Tibial artery (tissue), 4 donors: ENCODE results near the gene TRIM56.
"Not testable (repeated sequence)": the region's sequence is repeated elsewhere in the genome, so short reads cannot be mapped to it uniquely, and the experiment has no call there.

Experiments used
- DNase-seq, 2 donors: peaks; one replicate each; pipeline ENCODE4 v3.0.0-alpha.2; 2019
- H3K27ac ChIP-seq, 2 donors: fragments of 200-600 bp; sonication (generic) in 1 of 2; 1 replicate in 1 of 2; 2 replicates in 1 of 2; pipeline ENCODE4 v1.5.1; 2018 to 2019; ENCODE audit warnings: mild to moderate bottlenecking in 1 of 2
- H3K27me3 ChIP-seq, 2 donors: fragments of 200-600 bp; sonication (generic) in 1 of 2; one replicate each; pipeline versions ENCODE4 v1.5.1 to v1.6.0; 2016 to 2019
- H3K36me3 ChIP-seq, 3 donors: fragments of 200-600 bp; sonication (generic) in 2 of 3; one replicate each; pipeline ENCODE4 v1.5.1; 2016 to 2019; ENCODE audit warnings: mild to moderate bottlenecking in 2 of 3
- H3K4me1 ChIP-seq, 4 donors: fragments of 200-600 bp; sonication (generic) in 2 of 4; 1 replicate in 3 of 4; 2 replicates in 1 of 4; pipeline ENCODE4 v1.5.1; 2016 to 2019
- H3K4me3 ChIP-seq, 2 donors: fragments of 200-600 bp; sonication (generic) in 1 of 2; 1 replicate in 1 of 2; 2 replicates in 1 of 2; pipeline ENCODE4 v1.5.1; 2018 to 2019; ENCODE audit warnings: mild to moderate bottlenecking in 2 of 2
- H3K9me3 ChIP-seq, 3 donors: fragments of 200-600 bp; sonication (generic) in 1 of 3; one replicate each; pipeline ENCODE4 v1.5.1; 2016 to 2019
- intact Hi-C: fragments of 100-400 bp; cut with DNase I; formaldehyde crosslinking; loops from one replicate; pipeline ENCODE4 v1.15.0; 2023; ENCODE audit warnings: low total_unique reads
- TF ChIP-seq, protein P1 (sequence below), 2 experiments: fragments of 200-600 bp in 1 of 2; fragments of 450-650 bp in 1 of 2; IDR thresholded peaks; one replicate each; pipeline ENCODE4 v1.5.1; 2017 to 2019; ENCODE audit warnings: antibody characterized with exemption in 2 of 2, mild to moderate bottlenecking in 1 of 2, moderate library complexity in 1 of 2

Gene TRIM56

DNA sequence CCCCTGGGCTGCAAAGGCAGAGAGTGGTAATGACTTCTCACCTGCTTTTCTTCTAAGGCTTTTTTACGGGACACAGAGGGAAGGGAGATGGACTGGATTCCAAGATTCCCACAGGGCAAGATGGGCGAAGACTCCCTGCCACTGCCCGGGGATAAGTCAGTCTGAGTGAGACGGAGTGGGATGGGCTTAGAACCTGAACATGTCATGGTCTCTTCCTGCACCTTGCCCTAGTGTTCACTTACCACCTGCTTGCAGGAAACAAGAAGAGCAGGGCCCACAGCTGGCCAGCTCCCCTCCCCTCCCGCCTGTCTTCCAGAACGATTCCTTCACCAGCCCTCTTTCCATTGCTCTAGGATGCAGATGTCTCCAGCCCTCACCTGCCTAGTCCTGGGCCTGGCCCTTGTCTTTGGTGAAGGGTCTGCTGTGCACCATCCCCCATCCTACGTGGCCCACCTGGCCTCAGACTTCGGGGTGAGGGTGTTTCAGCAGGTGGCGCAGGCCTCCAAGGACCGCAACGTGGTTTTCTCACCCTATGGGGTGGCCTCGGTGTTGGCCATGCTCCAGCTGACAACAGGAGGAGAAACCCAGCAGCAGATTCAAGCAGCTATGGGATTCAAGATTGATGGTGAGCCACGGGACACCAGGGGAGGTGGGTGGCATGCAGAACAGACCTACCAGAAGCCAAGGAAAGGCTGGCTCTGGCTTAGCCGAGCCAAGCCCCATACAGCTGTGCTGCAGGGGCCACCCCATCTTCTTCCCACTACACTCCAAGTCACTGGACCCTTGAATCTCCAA is 43.0 kb downstream of the TRIM56 start:
- H3K9me3 ChIP-seq = no peaks in the 10 kb centered on the region
- H3K27me3 ChIP-seq = no peaks in the 10 kb centered on the region
- intact Hi-C loops = no loop called here
- DNase-seq = no peak
- H3K36me3 ChIP-seq = peaks cover 13 to 28% (median 19%) of the 10 kb centered on the region in 3 donors
- TF ChIP-seq, protein P1, sequence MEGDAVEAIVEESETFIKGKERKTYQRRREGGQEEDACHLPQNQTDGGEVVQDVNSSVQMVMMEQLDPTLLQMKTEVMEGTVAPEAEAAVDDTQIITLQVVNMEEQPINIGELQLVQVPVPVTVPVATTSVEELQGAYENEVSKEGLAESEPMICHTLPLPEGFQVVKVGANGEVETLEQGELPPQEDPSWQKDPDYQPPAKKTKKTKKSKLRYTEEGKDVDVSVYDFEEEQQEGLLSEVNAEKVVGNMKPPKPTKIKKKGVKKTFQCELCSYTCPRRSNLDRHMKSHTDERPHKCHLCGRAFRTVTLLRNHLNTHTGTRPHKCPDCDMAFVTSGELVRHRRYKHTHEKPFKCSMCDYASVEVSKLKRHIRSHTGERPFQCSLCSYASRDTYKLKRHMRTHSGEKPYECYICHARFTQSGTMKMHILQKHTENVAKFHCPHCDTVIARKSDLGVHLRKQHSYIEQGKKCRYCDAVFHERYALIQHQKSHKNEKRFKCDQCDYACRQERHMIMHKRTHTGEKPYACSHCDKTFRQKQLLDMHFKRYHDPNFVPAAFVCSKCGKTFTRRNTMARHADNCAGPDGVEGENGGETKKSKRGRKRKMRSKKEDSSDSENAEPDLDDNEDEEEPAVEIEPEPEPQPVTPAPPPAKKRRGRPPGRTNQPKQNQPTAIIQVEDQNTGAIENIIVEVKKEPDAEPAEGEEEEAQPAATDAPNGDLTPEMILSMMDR (IDR thresholded peaks at IDR 0.05) = no peak
- peaks cover 5 to 89% (median 47%) of the 10 kb centered on the region in 4 donors for H3K4me1 ChIP-seq
- peak overlapping the region; percentile 48 to 63 for H3K4me3 ChIP-seq
- peak overlapping the region; percentile 89 to 98 for H3K27ac ChIP-seq

DNA sequence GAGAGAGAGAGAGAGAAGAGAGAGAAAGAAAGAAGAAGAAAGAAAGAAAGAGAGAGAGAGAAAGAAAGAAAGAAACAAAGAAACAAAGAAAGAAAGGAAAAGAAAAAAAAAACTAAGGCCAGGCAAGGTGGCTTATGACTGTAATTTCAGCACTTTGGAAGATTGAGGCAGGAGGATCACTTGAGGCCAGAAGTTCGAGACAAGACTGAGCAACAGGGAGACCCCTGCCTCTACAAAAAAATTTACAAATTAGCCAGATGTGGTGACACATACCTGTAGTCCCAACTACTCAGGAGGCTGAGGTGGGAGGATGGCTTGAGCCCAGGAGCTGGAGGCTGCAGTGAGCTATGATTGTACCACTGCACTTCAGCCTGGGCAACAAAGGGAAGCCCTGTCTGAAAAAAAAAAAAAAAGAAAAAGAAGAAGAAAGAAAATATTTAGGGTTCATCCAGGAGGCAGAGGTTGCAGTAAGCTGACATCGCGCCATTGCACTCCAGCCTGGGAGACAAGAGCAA is 44.4 kb downstream of the TRIM56 start:
- intact Hi-C loops = no loop called here

DNA sequence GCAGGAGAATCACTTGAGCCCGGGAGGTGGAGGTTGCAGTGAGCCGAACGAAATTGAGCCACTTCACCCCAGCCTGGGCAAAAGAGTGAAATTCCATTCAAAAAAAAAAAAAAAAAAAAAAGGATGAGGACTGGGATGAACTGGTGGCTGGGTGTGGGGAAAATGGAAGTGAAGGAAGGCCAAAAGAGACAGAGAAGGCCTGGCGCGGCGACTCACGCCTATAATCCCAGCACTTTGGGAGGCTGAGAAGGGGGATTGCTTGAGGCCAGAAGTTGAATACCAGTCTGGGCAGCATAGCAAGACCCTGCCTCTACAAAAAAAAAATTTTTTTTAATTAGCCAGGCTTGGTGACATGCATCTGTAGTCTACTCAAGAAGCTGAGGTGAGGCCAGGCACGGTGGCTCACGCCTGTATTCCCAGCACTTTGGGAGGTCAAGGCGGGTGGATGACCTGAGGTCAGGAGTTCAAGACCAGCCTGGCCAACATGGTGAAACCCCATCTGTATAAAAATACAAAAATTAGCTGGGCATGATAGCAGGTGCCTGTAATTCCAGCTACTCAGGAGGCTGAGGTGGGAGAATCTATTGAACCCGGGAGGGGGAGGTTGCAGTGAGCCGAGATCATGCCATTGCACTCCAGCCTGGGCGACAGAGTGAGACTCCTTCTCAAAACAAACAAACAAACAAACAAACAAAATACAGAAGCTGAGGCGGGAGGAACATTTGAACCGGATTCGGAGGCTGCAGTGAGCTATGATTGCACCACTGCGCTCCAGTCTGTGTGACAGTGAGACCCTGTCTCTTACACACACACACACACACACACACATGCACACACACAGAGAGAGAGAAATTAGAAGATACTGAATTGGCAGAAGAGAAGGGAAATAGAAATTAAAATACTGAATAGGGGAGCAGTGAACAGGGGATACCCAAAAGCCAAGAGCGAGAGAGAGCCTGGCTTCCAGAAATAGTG is 47.6 kb downstream of the TRIM56 start:
- H3K9me3 ChIP-seq, intact Hi-C loops, H3K27me3 ChIP-seq, DNase-seq: not testable (repeated sequence)
- peak overlapping the region; percentile 12 to 98 for H3K27ac ChIP-seq
- H3K36me3 ChIP-seq = peaks cover 41 to 59% (median 58%) of the 10 kb centered on the region in 3 donors
- H3K4me1 ChIP-seq = peaks cover 0 to 67% (median 15%) of the 10 kb centered on the region in 4 donors
- peak overlapping the region in 1 of 2 donors; percentile 63 for H3K4me3 ChIP-seq

More for the DNA sequence above, 44.4 kb downstream of the TRIM56 start:
- DNase-seq = no peak
- Histone ChIP-seq H3K36me3 (peaks cover 22 to 41% (median 33%) of the 10 kb centered on the region in 3 donors), H3K27me3 (no peaks in the 10 kb centered on the region), H3K27ac (peak overlapping the region; percentile 89 to 98), H3K4me1 (peaks cover 5 to 85% (median 38%) of the 10 kb centered on the region in 4 donors), H3K9me3 (no peaks in the 10 kb centered on the region), H3K4me3 (peak overlapping the region; percentile 48 to 63)
- TF ChIP-seq, protein P1 (IDR thresholded peaks at IDR 0.05) = no peak

DNA sequence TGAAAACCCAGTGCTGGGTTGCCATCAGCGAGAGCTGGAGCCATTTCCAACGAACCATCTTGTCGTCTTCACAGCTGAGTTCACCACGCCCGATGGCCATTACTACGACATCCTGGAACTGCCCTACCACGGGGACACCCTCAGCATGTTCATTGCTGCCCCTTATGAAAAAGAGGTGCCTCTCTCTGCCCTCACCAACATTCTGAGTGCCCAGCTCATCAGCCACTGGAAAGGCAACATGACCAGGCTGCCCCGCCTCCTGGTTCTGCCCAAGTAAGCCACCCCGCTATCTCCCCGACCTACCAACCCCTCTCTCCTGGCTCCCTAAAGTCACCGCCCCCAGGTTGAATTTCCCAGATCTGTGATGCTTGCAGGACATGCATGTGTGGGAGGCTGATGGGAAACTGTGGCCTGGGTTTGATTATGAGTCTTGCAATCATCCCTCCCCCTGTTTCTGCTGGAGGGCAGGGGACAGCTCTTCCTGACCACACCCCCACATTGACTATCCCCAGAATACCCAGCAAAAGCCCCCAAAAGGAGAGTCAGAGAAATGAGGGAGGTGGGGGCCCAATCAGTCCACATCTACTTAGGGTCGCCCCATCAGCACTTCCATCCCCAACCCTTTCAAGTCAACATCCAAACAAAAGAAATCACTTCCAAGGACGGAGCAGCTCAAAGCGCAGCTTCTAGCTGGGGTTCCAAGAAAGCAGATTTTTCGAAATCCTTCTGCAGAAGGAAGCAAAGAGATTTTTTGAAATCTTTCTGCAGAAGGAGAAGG is 48.5 kb downstream of the TRIM56 start:
- peak overlapping the region; percentile 12 to 98 for H3K27ac ChIP-seq

DNA sequence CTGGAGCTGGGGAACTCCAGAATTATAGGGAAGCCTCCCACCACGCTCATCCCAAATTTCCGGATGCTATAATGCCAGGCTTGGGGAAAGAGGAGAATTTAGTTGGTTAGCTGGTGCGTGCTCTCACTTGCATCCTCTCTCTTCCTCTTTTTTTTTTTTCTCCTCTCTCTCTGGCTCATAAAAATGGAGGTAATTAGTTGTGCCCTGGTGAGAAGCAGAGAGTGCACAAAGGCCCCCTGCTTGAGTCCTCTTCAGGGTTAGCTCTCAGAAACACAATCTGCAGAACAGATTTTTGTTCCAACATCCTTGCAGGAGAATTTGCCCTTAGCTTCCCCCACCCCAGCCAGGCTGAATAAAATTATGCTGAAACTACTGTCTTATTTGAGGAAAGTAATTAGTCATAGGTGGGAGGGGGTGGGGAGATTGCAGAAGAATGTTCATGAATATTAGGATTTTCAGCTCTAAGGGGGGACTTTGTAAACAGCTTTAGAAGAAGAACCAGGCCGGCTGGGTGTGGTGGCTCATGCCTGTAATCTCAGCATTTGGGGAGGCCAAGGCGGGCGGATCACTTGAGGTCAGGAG is 49.2 kb downstream of the TRIM56 start:
- Histone ChIP-seq H3K27me3 (no peaks in the 10 kb centered on the region), H3K4me3 (no peak overlapping the region), H3K36me3 (peaks cover 41 to 59% (median 58%) of the 10 kb centered on the region in 3 donors), H3K27ac (peak overlapping the region; percentile 12 to 98), H3K4me1 (peaks cover 0 to 61% (median 11%) of the 10 kb centered on the region in 4 donors), H3K9me3 (no peaks in the 10 kb centered on the region)
- DNase-seq = no peak
- TF ChIP-seq, protein P1 (IDR thresholded peaks at IDR 0.05) = no peak
- intact Hi-C loops = no loop called here

More for the DNA sequence above, 48.5 kb downstream of the TRIM56 start:
- DNase-seq = no peak
- TF ChIP-seq, protein P1 (IDR thresholded peaks at IDR 0.05) = no peak
- Histone ChIP-seq H3K9me3 (no peaks in the 10 kb centered on the region), H3K4me1 (peaks cover 0 to 67% (median 11%) of the 10 kb centered on the region in 4 donors), H3K4me3 (peak overlapping the region in 1 of 2 donors; percentile 63), H3K36me3 (peaks cover 41 to 59% (median 58%) of the 10 kb centered on the region in 3 donors), H3K27me3 (no peaks in the 10 kb centered on the region)
- intact Hi-C loops = no loop called here
